T follicular helper cell (primary cell): ENCODE data around the gene SNCG.
A peak's percentile ranks its signal among the peaks of the same experiment; 100 is the strongest.

ENCODE experiments used
- DNase-seq: peaks from one replicate; pipeline ENCODE4 v3.0.0-alpha.2; 2020; ENCODE audit warnings: low read depth

The SNCG gene

GRCh38 chr10:86960863-86961434 is 2.5 kb downstream of the SNCG start:
- DNase-seq, result no peak

- no peak for DNase-seq
Measured at GRCh38 chr10:86961481-86962091, 3.2 kb downstream of the SNCG start.

- DNase-seq, result no peak
Measured at GRCh38 chr10:86962136-86962980, 4.0 kb downstream of the SNCG start.

GRCh38 chr10:86962981-86963310 is 4.5 kb downstream of the SNCG start:
- no peak for DNase-seq

GRCh38 chr10:86963341-86963919 is 5.0 kb downstream of the SNCG start:
- DNase-seq, result no peak

GRCh38 chr10:86964061-86964846 is 5.9 kb downstream of the SNCG start:
- DNase-seq, result no peak

GRCh38 chr10:86964847-86965190 is 6.4 kb downstream of the SNCG start:
- no peak for DNase-seq

- no peak for DNase-seq
Measured at GRCh38 chr10:86965986-86966654, 7.7 kb downstream of the SNCG start.

- no peak for DNase-seq
Measured at GRCh38 chr10:86967481-86967941, 9.1 kb downstream of the SNCG start.

GRCh38 chr10:86968271-86968993 is 10.0 kb downstream of the SNCG start, which contains the start of gene ADIRF:
ADIRF (plus strand) TSS chr10:86968482; CDS start chr10:86968545, 63 bp downstream.
- DNase-seq, result no peak

GRCh38 chr10:86968994-86969355 is 10.6 kb downstream of the SNCG start:
- DNase-seq, result no peak

- no peak for DNase-seq
Measured at GRCh38 chr10:86969421-86970041, 11.1 kb downstream of the SNCG start.

GRCh38 chr10:86970162-86970981 is 12.0 kb downstream of the SNCG start:
- no peak for DNase-seq

- DNase-seq, result no peak
Measured at GRCh38 chr10:86970982-86971231, 12.5 kb downstream of the SNCG start.

GRCh38 chr10:86971232-86971991 is 13.0 kb downstream of the SNCG start:
- peak; percentile 87 for DNase-seq

- no peak for DNase-seq
Measured at GRCh38 chr10:86972613-86973380, 14.4 kb downstream of the SNCG start.

GRCh38 chr10:86974484-86974883 is 16.1 kb downstream of the SNCG start:
- no peak for DNase-seq

GRCh38 chr10:86976362-86977056 is 18.1 kb downstream of the SNCG start:
- no peak for DNase-seq
